HEK293T (cell line): ENCODE measurements around the gene FOXN4.
A peak's percentile ranks its signal among the peaks of the same experiment; 100 is the strongest.
"Not testable (repeated sequence)": the region's sequence is repeated elsewhere in the genome, so short reads cannot be mapped to it uniquely, and the experiment has no call there.

ENCODE experiments used
- CTCF ChIA-PET: fragments of 350-600 bp; formaldehyde crosslinking; extraction: SDS; loops from one replicate; lab custom pipeline; 2021; ENCODE audit warnings: antibody characterized with exemption, inconsistent platforms; lab: Yijun Ruan, JAX
- POLR2A ChIA-PET: fragments of 350-600 bp; formaldehyde crosslinking; extraction: SDS; loops from one replicate; lab custom pipeline; 2020; ENCODE audit warnings: antibody characterized with exemption, inconsistent platforms; lab: Yijun Ruan, JAX
- DNase-seq: peaks from one replicate; pipeline ENCODE4 v3.0.0; 2012; ENCODE audit warnings: mixed read lengths; ENCODE audit errors: extremely low spot score
- ARNT ChIP-seq: fragments of 450-650 bp; IDR thresholded peaks from 2 replicates; pipeline ENCODE4 v1.6.1; 2017; ENCODE audit warnings: mild to moderate bottlenecking
- BHLHE40 ChIP-seq: fragments of 450-650 bp; IDR thresholded peaks from 2 replicates; pipeline ENCODE4 v1.6.1; 2016; ENCODE audit warnings: mild to moderate bottlenecking, moderate library complexity, borderline replicate concordance
- CTBP1 ChIP-seq: fragments of 450-650 bp; IDR thresholded peaks from 2 replicates; pipeline ENCODE4 v1.6.1; 2016; ENCODE audit warnings: borderline replicate concordance
- ELF4 ChIP-seq: fragments of 450-650 bp; IDR thresholded peaks from 2 replicates; pipeline ENCODE4 v1.6.1; 2017; ENCODE audit warnings: antibody characterized with exemption
- FOXK2 ChIP-seq: fragments of 450-650 bp; IDR thresholded peaks from 2 replicates; pipeline ENCODE4 v1.6.1; 2016; ENCODE audit warnings: mild to moderate bottlenecking
- FOXM1 ChIP-seq: fragments of 450-650 bp; IDR thresholded peaks from 2 replicates; pipeline ENCODE4 v1.6.1; 2017; ENCODE audit warnings: mild to moderate bottlenecking, borderline replicate concordance
- HDGF ChIP-seq: fragments of 450-650 bp; IDR thresholded peaks from 2 replicates; pipeline ENCODE4 v1.6.1; 2017; ENCODE audit warnings: antibody characterized with exemption, borderline replicate concordance
- L3MBTL2 ChIP-seq: fragments of 450-650 bp; conservative IDR thresholded peaks from 2 replicates; pipeline ENCODE4 v1.6.1; 2016; ENCODE audit warnings: mild to moderate bottlenecking
- LEF1 ChIP-seq: fragments of 450-650 bp; IDR thresholded peaks from 2 replicates; pipeline ENCODE4 v1.6.1; 2017; ENCODE audit warnings: mild to moderate bottlenecking, borderline replicate concordance
- NFRKB ChIP-seq: fragments of 450-650 bp; IDR thresholded peaks from 2 replicates; pipeline ENCODE4 v1.6.1; 2016; ENCODE audit warnings: mild to moderate bottlenecking, moderate library complexity
- PKNOX1 ChIP-seq: fragments of 450-650 bp; IDR thresholded peaks from 2 replicates; pipeline ENCODE4 v1.6.1; 2016
- SP1 ChIP-seq: fragments of 450-650 bp; IDR thresholded peaks from 2 replicates; pipeline ENCODE4 v1.6.1; 2017
- SUZ12 ChIP-seq: fragments of 450-650 bp; IDR thresholded peaks from 2 replicates; pipeline ENCODE4 v1.6.1; 2016; ENCODE audit warnings: mild to moderate bottlenecking
- TARDBP ChIP-seq: fragments of 450-650 bp; IDR thresholded peaks from 2 replicates; pipeline ENCODE4 v1.6.1; 2016
- ZNF384 ChIP-seq: fragments of 450-650 bp; IDR thresholded peaks from 2 replicates; pipeline ENCODE4 v1.6.1; 2016

The FOXN4 gene

GRCh38 chr12:109330282-109331230 is 21.5 kb upstream of the FOXN4 start:
- ChIA-PET CTCF (no interaction called here), POLR2A (no interaction called here)
- TF ChIP-seq ARNT (no peak), BHLHE40 (no peak), TARDBP (no peak), SP1 (no peak), NFRKB (no peak), SUZ12 (no peak), ZNF384 (no peak), LEF1 (no peak), PKNOX1 (no peak), HDGF (no peak), FOXK2 (no peak), ELF4 (no peak), CTBP1 (no peak), FOXM1 (no peak), L3MBTL2 (no peak)
- DNase-seq = no peak

- no peak for DNase-seq
- no peak for TF ChIP-seq ELF4
- no peak for TF ChIP-seq BHLHE40
- TF ChIP-seq ZNF384 = no peak
- TF ChIP-seq CTBP1 = no peak
- no peak for TF ChIP-seq NFRKB
- no peak for TF ChIP-seq SP1
- TF ChIP-seq FOXM1 = no peak
- TF ChIP-seq FOXK2 = no peak
- no peak for TF ChIP-seq PKNOX1
- ChIA-PET CTCF (no interaction called here), POLR2A (no interaction called here)
These were observed 20.6 kb upstream of the FOXN4 start for GRCh38 chr12:109329686-109330085.

GRCh38 chr12:109329003-109329402 is 19.9 kb upstream of the FOXN4 start:
- TF ChIP-seq PKNOX1 = no peak
- TF ChIP-seq NFRKB = no peak
- no peak for TF ChIP-seq HDGF
- peak; percentile 90 for TF ChIP-seq ZNF384
- no peak for TF ChIP-seq LEF1
- ChIA-PET POLR2A (no interaction called here), CTCF (no interaction called here)
- DNase-seq = no peak

GRCh38 chr12:109321294-109321693 is 12.2 kb upstream of the FOXN4 start:
- DNase-seq, CTCF ChIA-PET, POLR2A ChIA-PET: not testable (repeated sequence)

- POLR2A ChIA-PET = interaction anchor here (1.6 kb wide), 1 partner anchor 21 kb away, joined by 4 read pairs; no protein-coding TSS in a partner anchor
- TF ChIP-seq SP1 = no peak
- peak; percentile 93 for TF ChIP-seq L3MBTL2
- CTCF ChIA-PET = no interaction called here
- no peak for DNase-seq
These were observed 1.4 kb upstream of the FOXN4 start for GRCh38 chr12:109310247-109311125.

GRCh38 chr12:109309381-109310246 is 530 bp upstream of the FOXN4 start:
- ChIA-PET POLR2A (no interaction called here), CTCF (no interaction called here)
- TF ChIP-seq NFRKB (no peak), BHLHE40 (no peak), ELF4 (no peak), L3MBTL2 (peak; percentile 60; the same call in 1 of the 2 replicates), FOXM1 (0 out of 2 replicates have a peak, but pooled peaks have one; percentile 56)
- peak; percentile 41 for DNase-seq
